D341Med (cell line): ENCODE data around the gene ANKS4B.
"Not testable (repeated sequence)": the region's sequence is repeated elsewhere in the genome, so short reads cannot be mapped to it uniquely, and the experiment has no call there.

ENCODE experiments used
- DNase-seq: peaks from one replicate; pipeline ENCODE4 v3.0.0; 2012; ENCODE audit warnings: low spot score

ANKS4B gene, protein sequence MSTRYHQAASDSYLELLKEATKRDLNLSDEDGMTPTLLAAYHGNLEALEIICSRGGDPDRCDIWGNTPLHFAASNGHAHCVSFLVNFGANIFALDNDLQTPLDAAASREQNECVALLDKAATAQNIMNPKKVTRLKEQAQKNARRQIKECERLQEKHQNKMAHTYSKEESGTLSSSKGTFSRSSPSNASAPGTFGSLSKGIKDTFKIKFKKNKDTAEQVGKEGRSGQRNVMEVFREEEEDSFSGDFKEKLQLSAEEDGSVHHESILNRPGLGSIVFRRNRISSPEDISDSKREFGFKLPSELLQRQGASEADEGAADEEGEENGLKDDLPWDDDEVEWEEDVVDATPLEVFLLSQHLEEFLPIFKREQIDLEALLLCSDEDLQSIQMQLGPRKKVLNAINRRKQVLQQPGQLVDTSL

DNA sequence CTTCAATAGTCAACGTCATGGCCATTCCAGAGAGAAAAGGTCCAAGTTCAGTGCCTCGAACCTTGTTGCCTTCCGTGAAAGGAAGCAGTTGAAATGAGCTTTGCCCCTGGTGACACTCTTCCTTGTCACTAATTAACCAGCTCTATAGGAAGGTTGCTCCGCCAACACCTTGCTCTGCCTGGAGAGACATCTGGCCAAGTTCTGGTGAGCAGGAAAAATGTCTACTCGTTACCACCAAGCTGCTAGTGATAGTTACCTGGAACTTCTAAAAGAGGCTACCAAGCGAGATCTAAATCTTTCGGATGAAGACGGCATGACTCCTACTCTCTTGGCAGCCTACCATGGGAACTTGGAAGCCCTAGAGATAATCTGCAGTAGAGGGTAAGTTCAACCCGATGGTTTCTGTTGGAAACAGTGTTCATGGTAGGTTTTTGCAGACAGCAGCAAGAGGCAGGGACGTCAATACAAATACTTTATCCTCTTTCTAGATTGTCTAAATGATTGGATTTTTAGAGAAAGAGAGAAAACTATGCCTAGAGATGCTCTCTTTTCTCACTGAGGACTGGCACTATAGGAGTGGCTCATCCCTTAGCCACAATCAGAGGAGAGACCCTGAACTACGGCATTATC, at the start of gene ANKS4B:
Gene ANKS4B, plus strand, starts transcription at position 179 of the 630 bp plus-strand sequence. Its CDS starts 39 bp downstream, at position 218.
- no peak for DNase-seq

DNA sequence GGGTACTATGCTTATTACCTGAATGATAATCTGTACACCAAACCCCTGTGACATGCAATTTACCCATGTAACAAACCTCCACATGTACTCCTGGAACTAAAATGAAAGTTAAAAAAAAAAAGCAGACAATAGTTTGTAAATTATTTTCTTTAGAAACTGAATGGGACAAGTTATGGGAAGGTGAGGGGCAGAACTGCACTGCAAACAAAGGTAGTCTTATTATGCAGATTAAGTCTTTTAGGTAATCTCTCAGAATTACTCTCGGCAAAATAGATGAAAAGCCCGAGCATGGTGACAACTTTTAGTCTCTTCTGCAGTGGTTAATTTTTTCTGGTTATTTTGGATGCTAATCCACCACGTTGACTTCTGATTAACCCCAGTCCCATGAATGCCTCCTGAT, 49.5 kb upstream of the ANKS4B start:
- no peak for DNase-seq

DNA sequence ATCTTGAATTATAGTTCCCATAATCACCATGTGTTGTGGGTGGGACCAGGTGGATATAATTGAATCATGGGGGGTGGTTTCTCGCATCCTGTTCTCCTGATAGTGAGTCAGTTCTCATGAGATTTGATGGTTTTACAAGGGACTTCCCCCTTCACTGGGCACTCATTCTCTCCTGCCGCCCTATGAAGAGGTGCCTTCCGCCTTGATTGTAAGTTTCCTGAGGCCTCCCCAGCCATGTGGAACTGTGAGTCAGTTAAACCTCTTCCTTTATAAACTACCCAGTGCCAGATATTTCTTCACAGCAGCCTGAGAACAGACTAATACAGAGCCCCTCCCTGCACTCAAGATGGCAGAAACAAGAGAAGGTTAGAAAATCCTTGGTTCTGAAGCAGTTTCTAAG, 48.7 kb upstream of the ANKS4B start:
- DNase-seq: no peak

DNA sequence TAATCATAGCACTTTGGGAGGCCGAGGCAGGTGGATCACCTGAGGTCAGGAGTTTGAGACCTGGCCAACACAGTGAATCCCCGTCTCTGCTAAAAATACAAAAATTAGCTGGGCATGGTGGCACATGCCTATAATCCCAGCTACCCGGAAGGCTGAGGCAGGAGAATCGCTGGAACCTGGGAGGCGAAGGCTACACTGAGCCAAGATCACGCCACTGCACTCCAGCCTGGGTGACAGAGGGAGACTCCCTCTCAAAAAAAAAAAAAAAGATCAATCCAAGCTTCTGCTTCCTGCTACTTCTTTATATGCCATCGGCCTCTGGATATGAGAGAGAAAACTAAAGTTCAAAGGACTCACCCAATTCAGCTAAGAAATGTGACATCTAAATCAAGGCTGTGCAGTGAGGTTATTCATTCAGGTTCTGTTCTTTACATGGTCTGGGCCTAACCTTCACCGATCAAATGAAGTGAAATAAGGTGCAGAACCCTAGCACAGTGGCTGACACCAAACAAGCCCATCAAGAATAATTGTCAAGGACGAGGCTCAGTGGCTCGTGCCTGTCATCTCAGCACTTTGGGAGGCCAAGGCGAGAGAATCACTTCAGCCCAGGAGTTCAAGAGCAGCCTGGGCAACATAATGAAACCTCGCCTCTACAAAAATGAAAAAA, 47.7 kb upstream of the ANKS4B start:
- DNase-seq: no peak

DNA sequence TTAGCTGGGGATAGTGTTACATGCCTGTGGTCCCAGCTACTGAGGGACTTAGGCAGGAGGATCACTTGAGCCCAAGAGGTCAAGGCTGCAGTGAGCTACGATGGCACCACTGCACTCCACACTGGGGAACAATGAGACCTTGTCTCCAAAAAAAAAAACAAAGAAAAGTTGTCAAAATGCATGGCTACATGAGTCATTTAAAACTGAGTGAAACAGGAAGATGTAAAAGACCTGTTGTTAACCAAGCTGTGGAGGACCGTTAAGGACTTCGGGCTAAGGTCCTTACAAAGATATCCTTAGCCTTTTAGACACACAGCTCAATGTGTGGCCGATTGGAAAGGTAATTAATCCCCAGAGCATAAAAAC, 47.2 kb upstream of the ANKS4B start:
- no peak for DNase-seq

DNA sequence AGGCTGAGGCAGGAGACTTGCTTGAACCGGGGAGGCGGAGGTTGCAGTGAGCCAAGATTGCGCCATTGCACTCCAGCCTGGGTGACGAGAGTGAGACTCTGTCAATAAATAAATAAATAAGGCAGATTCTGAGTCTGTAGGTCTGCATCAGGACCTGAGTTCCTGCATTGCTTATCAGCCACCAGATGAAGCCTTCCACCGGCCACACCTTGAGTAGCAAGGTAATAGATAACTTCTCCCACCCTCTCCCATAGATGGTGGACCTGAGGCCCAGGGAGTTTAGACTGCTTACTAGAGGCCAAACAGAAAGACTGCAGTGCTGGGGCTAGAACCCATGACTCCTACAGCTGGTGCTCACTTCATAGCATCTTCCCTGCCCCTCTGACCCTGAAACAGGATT, 44.2 kb upstream of the ANKS4B start:
- DNase-seq: no peak

DNA sequence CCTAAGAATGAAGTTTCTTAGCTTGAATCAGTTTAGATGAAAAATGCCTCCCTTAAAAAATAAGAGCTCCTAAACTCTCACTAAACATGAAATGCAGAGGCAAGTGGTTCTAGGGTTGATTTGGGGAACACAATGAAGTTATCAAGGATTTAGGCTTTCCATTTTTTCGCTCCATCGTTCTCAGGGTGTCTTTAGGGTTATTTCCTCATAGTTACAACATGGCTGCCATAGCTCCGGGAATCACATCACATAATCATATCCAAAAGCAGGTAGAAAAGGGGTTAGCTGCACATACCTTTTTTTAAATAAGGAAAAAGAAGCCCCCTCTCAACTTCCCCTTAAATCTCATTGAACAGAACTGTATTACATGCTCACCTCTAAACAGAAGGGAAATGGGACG, 43.5 kb upstream of the ANKS4B start:
- DNase-seq: no peak

DNA sequence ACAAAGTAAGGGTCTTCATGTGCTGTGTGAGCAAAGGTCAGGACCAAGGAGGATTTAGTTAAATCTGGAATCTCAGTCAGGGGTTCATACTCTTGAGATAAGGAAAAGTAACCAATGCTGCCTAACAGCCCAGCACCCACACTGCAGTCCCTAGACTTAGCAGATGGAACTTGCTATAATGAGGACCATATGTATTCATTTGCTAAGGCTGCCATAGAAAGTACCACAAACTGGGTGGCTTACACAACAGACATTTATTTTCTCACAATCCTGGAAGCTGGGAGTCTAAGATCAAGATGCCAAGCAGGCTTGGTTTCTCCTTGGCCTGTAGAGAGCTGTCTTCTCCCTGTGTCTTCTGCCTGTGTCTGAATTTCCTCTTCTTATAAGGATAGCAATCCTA, 42.9 kb upstream of the ANKS4B start:
- no peak for DNase-seq

DNA sequence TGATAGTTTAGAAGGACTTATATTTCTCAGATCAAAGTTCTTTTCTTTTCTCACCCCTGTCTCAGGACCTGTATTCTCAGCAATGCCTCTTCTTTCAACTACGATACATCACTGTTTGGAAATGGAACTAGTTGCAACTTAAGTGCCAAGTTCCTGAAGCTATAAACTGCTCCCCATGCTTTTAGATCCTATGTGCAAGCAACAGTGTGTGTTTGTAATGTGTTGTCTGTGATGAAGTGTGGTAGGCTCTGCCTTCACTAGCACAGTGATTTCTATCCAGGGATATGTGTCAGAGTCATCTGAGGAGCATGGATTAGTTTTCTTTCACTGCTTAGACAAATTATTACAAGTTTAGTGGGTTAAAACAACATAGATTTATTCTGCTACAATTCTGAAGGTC, 40.5 kb upstream of the ANKS4B start:
- no peak for DNase-seq

DNA sequence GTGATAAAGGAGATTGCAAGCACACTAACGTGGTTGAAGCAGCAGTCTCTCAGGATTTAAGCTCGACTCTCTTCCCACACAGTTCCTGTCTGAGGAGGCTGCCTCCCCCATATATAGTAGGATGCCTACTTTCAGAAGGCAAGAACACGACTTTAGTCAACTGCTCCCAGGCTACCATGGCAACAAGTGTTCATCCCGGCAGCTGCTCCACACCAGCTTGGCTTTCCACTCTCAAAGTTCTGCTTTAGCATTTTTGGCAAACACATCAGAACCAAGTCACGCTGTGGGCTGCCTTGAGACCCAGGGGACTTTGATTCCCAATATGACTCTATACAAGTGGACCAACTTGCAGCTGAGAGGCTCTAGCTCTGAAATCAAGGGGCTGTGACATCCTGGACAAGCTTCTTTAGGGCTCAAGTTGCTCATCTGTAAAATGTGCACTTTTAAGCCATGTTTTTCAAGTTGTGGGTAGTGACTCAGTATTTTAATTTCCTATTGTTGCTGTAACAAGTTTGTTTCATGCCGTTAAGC, 38.7 kb upstream of the ANKS4B start:
- DNase-seq: no peak

DNA sequence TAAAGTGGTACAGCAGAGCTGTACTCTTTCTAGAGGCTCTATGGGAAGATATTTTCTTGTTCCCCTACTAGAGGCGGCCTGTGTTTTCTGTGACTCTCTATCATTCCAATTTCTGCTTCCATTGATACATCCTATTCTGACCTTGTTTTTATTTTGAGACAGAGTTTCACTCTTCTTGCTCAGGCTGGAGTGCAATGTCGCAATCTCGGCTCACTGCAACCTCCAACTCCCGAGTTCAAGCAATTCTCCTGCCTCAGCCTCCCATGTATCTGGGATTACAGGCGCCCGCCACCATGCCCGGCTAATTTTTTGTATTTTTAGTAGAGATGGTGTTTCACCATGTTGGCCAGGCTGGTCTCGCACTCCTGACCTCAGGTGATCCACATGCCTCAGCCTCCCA, 38.2 kb upstream of the ANKS4B start:
- DNase-seq: not testable (repeated sequence)

DNA sequence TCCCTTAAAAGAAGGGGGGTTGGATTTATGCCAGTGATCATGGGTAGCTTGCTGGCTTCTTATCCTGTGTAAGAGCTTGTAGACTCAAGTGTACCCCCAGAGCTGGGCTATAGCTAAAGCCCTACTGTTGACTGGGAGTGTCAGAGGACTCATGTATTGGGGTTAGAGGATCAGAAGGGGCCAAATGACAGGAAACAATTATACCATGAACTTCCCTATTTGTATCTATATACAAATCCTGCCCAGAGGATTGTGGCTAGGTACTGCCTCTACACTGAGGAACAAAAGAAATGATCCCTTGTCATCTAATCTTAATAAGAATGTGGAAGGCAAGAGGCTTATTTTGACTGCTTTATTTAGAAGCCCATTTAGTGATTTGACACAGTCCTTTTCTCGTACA, 36.4 kb upstream of the ANKS4B start:
- no peak for DNase-seq

DNA sequence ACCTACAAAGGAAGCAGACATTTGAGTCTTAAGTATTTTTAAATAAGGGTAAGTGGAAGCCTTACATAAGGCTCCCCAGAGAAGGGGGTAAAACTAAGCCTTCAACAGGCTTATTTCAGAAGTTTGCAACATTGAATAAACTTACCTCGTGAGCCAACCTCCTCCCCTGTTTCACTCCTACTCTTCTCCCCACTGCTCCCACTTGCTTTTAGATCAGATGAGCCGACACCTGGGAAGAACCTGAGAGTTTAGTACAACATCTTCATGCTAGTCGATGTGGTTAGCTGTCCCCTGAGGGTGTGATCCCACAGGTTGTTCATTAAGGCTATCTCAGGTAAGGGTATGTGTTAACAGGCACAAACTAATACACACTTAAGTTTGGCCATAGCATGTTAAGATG, 35.9 kb upstream of the ANKS4B start:
- no peak for DNase-seq

DNA sequence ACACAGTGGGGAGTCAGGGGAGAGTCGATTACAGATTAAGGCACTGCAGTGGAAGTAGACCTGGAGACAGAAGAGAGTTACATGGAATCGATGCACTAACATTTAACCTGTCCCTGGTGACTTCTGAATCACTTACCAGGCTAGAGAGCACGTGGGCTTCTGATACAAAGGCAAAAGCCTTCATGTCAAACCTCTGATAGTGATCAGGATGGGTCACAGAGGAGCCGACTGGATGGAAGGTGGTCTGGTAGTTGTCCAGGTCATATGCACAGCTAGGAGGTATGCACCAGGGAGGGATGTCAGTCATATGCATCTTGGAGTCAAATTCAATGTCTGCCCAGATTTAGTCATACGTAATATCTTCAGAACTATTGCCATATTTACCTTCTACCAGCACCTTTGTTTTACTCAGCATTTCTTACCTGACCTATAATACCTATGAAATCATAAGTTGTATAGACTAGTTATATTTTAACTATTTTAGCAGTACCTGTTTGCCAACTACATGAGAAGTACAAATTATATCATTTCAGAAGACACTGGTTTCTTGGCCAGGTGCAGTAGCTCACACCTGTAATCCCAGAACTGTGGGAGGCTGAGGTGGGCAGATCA, 33.8 kb upstream of the ANKS4B start:
- no peak for DNase-seq

DNA sequence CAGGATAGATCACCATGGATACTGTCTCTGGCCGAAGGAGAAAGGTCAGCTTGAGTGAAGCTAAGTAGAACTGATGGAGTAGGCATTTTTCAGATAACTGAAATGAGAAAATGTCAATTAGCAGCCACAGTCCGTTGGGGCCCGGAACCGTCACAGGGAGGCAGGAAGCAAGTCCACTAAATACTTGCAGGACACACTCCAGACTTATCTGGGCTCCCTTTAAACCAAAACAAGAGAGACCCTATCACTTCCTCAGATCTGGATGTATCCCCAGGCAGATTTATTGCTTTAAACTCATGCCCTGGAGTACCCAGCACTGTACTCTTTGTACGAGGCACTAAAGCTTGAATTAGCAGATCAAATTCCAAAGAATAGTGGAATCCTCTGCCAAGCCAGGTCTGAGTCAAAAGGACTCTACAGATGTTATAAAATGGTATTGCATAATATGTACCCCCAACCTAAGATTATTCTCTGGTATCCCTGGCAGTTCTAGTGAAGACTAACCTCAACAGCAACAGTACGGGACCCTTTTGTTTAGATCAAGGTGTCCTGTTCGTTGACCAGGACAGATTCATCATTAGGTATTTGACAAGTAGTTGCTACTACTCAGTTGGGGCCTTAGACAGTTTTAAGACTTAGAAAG, 30.2 kb upstream of the ANKS4B start:
- DNase-seq: no peak

DNA sequence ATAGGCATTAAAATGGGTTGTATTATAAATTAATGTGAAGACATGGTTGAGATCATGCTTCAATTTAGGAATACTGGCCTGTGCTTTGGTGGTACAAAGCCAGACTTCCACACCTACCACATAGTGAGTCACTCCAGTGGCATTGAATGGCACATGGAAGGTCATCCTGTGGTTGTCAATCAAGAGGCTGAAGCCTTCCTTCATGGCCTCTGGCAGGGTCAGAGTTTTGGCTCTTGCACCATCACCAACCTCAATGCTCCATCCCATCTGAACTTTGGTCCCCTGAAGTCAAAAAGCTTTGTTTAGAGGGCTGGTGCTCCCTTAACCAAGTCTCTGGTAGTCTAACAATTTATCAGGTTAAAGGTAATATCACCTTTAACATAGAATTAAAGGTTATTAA, 28.2 kb upstream of the ANKS4B start:
- DNase-seq: no peak

DNA sequence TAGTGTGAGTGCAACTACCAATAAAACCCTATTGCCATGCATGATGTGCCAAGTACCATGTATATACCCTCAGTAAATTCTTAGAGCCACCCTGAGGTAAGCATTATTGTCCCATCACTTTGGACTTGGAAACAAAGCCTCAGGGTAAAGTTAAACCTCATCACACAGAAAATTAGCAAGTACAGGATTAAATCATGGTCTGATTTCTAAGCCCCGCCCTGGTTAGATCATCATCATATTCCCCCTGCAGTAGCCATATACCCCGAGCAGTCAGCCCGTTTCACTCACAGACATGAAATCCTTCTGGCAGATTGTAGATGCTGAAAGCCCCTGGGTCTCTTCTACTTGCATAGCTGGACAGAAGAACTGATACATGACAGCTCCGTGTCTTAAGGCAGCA, 26.9 kb upstream of the ANKS4B start:
- no peak for DNase-seq

DNA sequence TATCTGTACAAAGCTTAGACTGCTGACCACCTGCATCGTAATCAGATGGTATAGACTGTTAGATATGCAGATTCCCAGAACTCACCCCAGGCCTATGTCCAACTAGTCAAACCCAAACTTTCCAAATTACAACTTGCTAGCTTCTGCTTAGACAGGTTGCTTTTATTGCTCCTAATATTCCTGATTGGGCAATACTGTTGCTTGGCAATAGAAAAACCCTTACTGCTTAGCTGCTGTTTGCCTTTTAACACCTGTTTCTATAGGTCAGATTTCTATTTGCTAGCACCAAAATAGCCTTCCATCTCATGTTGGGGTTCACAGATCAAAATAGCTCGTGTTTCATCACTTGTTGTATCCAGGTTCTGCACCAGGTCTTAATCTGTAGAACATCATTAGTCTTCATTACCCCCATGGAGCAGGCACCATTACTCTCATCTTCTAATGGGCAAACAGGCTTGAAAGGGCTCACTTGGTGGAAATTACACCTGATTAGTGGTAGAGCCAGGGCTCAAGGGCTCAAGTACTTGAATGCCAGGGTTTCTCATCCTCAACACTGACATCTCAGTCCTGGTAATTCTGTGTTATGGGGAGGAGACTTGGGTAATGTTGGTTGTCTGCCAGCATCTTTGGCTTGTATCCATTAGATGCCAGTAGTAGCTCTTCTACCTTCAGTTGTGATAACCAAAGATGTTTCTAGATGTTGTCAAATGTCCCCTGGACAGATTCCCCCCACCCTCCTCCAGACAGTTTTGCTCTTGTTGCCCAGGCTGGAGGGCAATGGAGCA, 24.9 kb upstream of the ANKS4B start:
- DNase-seq: no peak

DNA sequence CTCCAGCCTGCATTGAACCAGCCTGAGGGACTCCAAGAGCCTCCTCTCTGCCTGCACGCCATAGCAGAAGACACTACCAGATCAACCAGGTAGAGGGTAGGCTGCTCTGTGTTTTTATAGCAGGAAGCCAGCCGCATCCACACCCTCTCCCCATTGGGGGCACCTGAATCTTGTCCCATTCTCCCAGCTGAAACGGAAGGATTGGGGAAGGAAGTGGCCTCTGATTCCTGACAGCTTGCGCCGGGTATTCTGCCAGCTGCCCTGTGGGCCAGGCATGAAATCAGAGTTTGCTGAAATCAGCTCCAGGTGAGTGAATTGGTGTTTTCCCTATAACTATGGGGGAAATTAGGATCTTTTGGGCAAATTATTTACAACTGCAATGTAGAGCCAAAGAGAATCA, 22.0 kb upstream of the ANKS4B start, which contains the start of gene ZP2:
Gene ZP2, minus strand, starts transcription at position 89 of the 400 bp plus-strand sequence. Its CDS starts 27 bp downstream, at position 62.
- DNase-seq: no peak

DNA sequence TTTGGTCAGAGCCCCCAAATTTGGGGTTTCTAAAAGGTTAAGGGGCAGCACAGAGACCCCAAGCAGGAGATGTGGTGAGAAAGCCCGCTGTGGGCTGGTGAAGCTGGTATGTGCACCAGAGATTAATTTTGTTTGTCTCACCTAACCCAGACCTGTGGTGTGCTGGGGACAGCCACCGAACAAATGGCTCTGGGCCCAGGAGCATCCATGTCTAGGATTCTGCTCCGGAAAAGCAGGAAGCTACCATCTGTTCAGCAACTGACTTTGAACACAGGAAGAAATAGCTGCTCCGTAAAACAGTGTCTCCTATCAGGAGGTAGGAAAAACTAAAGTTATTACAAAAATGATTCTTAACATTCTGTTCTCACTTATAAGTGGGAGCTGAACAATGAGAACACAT, 19.4 kb upstream of the ANKS4B start:
- DNase-seq: no peak

DNA sequence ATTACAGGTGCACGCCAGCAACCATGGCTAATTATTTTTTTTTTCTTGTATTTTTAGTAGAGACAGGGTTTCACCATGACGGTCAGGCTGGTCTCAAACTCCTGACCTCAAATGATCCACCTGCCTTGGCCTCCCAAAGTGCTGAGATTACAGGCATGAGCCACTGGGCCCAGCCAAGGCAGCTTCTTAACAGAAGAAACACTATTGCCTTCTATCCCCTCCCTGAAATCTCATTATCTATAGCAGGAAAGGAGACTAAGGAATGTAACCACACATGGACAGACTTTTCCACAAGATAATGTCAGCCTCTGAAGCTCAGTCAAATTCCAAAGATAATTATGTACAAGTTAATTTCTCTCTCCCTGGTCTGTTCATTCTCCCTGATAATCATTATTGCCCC, 16.4 kb upstream of the ANKS4B start:
- DNase-seq: no peak
